ENCODE measurements around the gene CCT7. TPM values are rescaled to one million over a fixed set of nuclear protein-coding genes. Genes with fewer than 3 reads are reported as not detected.
A peak's percentile ranks its signal among the peaks of the same experiment; 100 is the strongest.

CCT7 gene
- total and polyA plus RNA-seq, 8 donors: 72.7 to 141 (median 105) TPM

DNA sequence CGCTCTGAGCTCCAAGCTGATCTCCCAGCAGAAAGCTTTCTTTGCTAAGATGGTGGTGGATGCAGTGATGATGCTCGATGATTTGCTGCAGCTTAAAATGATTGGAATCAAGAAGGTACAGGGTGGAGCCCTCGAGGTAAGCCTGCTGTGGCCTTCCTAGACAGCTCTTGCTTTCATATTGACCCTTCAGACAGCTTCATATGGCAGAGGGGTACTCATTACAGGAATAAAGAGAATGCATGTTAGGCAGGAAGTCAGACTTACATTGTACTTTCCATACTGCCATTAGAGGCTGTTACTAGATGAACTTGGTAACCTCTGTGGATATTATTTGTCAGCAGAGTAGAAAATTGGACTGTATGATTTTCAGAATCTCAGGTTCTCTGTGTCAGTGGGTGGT lies 10.5 kb downstream of the CCT7 start:
- intact Hi-C loops (cut with DNase I): no loop called here
- DNase-seq (no peak), FAIRE-seq (no peak), ATAC-seq (no peak)
- Histone ChIP-seq H3K4me1 (no peaks in the 10 kb centered on the region), H3K36me3 (peaks cover 10 to 58% (median 34%) of the 10 kb centered on the region in 3 donors), H3K27me3 (no peaks in the 10 kb centered on the region), H3K9me3 (no peaks in the 10 kb centered on the region), H3K4me3 (no peak overlapping the region), H3K27ac (no peak overlapping the region)
- TF ChIP-seq, protein P1, sequence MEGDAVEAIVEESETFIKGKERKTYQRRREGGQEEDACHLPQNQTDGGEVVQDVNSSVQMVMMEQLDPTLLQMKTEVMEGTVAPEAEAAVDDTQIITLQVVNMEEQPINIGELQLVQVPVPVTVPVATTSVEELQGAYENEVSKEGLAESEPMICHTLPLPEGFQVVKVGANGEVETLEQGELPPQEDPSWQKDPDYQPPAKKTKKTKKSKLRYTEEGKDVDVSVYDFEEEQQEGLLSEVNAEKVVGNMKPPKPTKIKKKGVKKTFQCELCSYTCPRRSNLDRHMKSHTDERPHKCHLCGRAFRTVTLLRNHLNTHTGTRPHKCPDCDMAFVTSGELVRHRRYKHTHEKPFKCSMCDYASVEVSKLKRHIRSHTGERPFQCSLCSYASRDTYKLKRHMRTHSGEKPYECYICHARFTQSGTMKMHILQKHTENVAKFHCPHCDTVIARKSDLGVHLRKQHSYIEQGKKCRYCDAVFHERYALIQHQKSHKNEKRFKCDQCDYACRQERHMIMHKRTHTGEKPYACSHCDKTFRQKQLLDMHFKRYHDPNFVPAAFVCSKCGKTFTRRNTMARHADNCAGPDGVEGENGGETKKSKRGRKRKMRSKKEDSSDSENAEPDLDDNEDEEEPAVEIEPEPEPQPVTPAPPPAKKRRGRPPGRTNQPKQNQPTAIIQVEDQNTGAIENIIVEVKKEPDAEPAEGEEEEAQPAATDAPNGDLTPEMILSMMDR (IDR thresholded peaks at IDR 0.05): no peak
- WGBS, 2 donors: 90 to 92% methylated on average over 3 of the region's 3 CpGs

DNA sequence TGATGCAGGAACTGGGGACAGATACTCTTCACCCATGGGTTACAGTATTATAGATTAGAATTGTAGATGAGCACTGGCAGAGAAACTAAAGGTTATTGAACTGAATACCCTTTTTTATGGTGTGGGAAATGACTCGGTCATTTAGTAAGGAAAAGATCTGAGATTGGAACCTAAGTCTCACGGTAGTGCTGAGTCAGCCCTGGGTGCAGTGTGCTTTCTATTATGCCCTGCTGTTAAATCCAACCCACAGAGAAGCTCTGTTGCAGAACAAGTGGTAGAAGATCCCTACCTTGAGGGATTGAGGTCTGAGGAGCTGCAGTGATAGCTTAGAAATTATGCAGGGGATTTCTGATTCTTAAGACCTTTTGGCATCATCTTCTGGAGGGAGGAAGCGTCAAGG lies 12.7 kb downstream of the CCT7 start:
- WGBS, 2 donors: 77 to 78% methylated on average over 3 of the region's 3 CpGs

DNA sequence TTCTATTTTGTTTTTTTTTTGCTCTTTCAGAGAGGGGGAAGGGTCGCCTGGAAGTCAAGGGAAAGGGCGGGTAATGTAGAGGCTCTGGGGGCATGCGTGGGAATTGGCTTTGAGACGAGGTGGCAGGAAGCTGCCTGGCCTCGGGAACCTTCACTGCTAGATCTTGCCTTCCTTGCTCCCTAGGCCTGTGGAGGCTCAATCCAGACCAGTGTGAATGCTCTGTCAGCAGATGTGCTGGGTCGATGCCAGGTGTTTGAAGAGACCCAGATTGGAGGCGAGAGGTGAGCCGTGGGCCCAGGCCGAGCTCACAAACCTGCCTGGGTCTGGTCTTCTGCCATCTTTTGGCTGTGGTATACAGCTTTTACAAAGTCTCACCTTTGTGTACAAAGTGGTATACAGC lies 15.5 kb downstream of the CCT7 start:
- H3K27ac ChIP-seq: no peak overlapping the region
- peaks cover 10 to 73% (median 38%) of the 10 kb centered on the region in 3 donors for H3K36me3 ChIP-seq
- no peak for FAIRE-seq
- TF ChIP-seq, protein P1 (IDR thresholded peaks at IDR 0.05): no peak
- H3K9me3 ChIP-seq: no peaks in the 10 kb centered on the region
- intact Hi-C loops (cut with DNase I): no loop called here
- DNase-seq: peak in 1 of 6 donors; percentile 47
- no peak for ATAC-seq
- H3K27me3 ChIP-seq: no peaks in the 10 kb centered on the region
- no peak overlapping the region for H3K4me3 ChIP-seq
- H3K4me1 ChIP-seq: peaks cover 0 to 5% (median 0%) of the 10 kb centered on the region in 3 donors
- 77 to 79% methylated on average over 9 of the region's 9 CpGs for WGBS, 2 donors

More for the DNA sequence above, 12.7 kb downstream of the CCT7 start:
- FAIRE-seq (no peak), ATAC-seq (no peak), DNase-seq (no peak)
- Histone ChIP-seq H3K36me3 (peaks cover 10 to 67% (median 45%) of the 10 kb centered on the region in 3 donors), H3K27me3 (no peaks in the 10 kb centered on the region), H3K9me3 (no peaks in the 10 kb centered on the region), H3K4me1 (peaks cover 0 to 5% (median 0%) of the 10 kb centered on the region in 3 donors), H3K27ac (no peak overlapping the region), H3K4me3 (no peak overlapping the region)
- intact Hi-C loops (cut with DNase I): no loop called here
- TF ChIP-seq, protein P1 (IDR thresholded peaks at IDR 0.05): no peak

DNA sequence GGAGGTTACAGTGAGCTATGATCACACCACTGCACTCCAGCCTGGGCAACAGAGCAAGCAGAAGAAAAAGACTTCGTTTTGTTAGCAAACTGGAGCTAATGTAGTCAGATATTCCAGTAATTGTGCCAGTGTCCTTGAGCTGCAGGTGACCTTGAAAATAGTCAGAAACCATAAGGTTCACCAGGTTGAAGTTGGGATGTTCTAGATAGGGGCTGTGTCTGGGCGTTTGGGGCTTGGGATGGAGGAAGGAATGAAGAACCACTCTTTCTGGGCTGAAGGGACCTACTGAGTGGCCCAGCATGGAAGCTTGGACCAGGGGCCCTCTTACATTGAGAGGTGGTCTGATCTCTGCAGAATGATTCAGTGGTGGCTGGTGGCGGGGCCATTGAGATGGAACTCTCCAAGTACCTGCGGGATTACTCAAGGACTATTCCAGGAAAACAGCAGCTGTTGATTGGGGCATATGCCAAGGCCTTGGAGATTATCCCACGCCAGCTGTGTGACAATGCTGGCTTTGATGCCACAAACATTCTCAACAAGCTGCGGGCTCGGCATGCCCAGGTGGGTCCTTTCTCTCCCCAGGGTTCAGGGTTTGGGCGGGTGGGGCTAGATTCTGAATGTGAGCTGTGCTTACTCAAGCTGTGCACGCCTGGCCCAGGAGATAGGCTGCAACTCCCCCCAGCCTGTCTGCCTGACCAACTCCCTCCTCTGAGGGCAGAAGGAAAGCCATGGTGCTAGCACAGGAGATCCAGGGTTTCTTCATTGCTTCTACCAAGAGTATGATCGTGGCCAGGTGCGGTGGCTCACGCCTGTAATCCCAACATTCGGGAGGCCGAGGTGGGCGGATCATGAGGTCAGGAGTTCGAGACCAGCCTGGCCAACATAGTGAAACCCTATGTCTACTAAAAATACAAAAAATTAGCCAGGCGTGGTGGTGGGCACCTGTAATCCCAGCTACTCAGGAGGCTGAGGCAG lies 17.1 kb downstream of the CCT7 start:
- FAIRE-seq (no peak), DNase-seq (peak in 5 of 6 donors; percentile 27 to 77 (median 57)), ATAC-seq (peak; percentile 69 to 82 (median 73))
- Histone ChIP-seq H3K36me3 (peaks cover 10 to 59% (median 27%) of the 10 kb centered on the region in 3 donors), H3K27ac (peak overlapping the region in 1 of 4 donors; percentile 22), H3K27me3 (no peaks in the 10 kb centered on the region), H3K9me3 (no peaks in the 10 kb centered on the region), H3K4me1 (peaks cover 0 to 5% (median 0%) of the 10 kb centered on the region in 3 donors), H3K4me3 (no peak overlapping the region)
- WGBS, 2 donors: 52 to 57% methylated on average over 17 of the region's 17 CpGs
- TF ChIP-seq, protein P1 (IDR thresholded peaks at IDR 0.05): no peak
- intact Hi-C loops (cut with DNase I): no loop called here

Measured in pancreas (tissue), 10 donors.